CD4-positive, alpha-beta T cell treated with Interferon gamma for 1 hour (primary cell): ENCODE measurements around the gene ASPHD1.

Experiments
- DNase-seq: peaks from one replicate; pipeline ENCODE4 v3.0.0-alpha.2; 2020

ASPHD1 gene

DNA sequence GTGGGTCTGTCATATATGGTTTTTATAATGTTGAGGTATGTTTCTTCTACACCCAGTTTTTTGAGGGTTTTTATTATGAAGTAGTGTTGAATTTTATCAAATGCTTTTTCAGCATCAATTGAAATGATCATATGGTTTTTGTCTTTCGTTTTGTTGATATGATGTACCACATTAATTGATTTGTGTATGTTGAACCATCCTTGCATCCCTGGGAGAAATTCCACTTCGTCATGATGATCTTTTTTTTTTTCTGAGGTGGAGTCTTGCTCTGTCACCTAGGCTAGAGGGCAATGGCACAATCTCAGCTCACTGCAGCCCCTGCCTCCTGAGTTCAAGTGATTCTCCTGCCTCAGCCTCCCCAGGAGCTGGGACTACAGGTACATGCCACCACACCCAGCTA, 47.6 kb downstream of the ASPHD1 start:
- DNase-seq, result no peak

DNA sequence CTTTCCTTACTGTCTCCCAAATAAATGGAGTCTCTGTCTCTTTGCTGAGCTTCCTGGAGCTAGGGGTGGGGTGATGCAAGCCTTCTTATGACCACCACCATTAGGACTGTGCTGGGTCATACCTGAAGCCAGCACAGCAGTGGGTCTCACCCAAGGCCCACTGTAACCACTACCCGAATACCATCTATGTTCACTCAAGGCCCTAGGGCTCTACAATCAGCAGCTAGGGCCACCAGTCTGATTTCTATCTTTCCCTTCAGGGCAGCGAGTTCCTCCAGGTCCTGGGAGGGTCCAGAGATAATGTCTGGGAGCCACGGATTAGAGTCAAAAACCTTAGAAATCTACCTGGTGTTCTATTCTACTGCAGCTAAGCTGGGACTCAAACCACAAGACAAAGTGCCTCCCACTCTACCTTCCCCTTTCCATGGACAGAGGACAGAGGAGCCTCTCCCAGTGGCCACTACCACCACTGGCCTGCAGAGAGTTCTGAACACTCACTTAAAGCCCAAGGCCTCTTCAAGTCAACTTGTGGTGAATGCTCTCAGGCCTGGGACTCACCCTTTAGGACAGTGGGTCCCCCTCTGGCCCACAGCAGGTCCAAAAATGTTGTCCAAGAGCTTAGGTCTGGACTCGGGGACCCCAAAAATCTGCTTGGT, 50.6 kb downstream of the ASPHD1 start:
- DNase-seq, result no peak

DNA sequence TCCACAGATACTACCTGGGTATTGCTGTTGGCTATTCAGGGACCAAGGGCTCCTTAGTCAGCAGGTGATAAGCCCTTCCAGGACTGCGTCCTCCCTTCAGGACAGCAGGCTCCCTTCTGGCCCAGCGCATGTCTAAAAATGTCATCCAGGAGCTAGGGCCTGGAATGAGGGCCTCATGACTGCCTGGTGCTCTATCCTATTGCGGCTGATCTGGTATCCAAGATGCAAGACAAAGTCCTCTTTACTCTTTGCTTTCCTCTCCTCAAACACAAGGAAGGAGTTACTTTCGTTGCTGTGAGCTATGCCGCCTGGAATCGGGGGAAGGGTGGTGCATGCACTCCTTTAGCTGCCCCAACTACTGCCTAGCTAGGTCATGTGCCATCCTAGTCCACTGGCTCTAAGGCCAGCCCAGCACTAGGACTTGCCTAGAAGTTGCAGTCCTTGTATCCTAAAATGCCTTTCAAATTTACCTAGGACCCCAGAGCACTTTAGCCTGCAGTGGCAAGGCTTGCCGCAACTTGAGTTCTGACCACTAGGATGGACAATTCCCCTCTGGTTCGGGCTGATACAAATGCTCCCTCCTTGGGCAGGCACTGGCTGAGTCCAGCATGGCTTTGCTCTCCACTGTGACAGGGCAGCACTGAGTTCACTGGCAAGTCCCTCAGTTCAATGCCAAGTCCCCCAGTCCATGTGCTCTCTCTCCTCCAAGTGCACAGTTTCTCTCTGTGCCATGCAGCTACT, 51.5 kb downstream of the ASPHD1 start:
- no peak for DNase-seq
